Right lobe of liver (tissue), 6 donors: Measurements from ENCODE around the gene LPAR1. TPM values are rescaled to one million over a fixed set of nuclear protein-coding genes. Genes with fewer than 3 reads are reported as not detected.

Experiments used
- ATAC-seq, 4 donors: fragments of 200-7000 bp; cut with Tn5 transposase; one replicate each; pipeline ENCODE4 v1.9.1; 2020; ENCODE audit warnings: mild to moderate bottlenecking in 4 of 4, moderate library complexity in 4 of 4
- DNase-seq, 3 donors: peaks; one replicate each; pipeline ENCODE4 v3.0.0-alpha.2; 2020
- H3K27ac ChIP-seq, 3 donors: fragments of 200-600 bp; one replicate each; pipeline ENCODE4 v1.8.0; 2022
- H3K27me3 ChIP-seq, 2 donors: fragments of 200-600 bp; one replicate each; pipeline ENCODE4 v1.8.0; 2022
- H3K36me3 ChIP-seq, 4 donors: fragments of 200-600 bp; sonication (generic) in 1 of 4; one replicate each; pipeline versions ENCODE4 v1.5.1 to v1.8.0; 2017 to 2022; ENCODE audit warnings: control low read depth in 1 of 4
- H3K4me1 ChIP-seq, 4 donors: fragments of 200-600 bp; sonication (generic) in 1 of 4; one replicate each; pipeline versions ENCODE4 v1.5.1 to v1.8.0; 2017 to 2022; ENCODE audit warnings: control low read depth in 1 of 4
- H3K4me3 ChIP-seq, 3 donors: fragments of 200-600 bp; one replicate each; pipeline ENCODE4 v1.8.0; 2022
- H3K9me3 ChIP-seq, 4 donors: fragments of 200-600 bp; sonication (generic) in 1 of 4; one replicate each; pipeline versions ENCODE4 v1.5.1 to v1.8.0; 2017 to 2022; ENCODE audit warnings: control low read depth in 1 of 4
- CTCF ChIP-seq, 4 donors: fragments of 200-600 bp in 3 of 4; fragments of 450-650 bp in 1 of 4; IDR thresholded peaks; one replicate each; pipeline versions ENCODE4 v1.5.1 to v1.8.0; 2016 to 2022; ENCODE audit warnings: antibody characterized with exemption in 4 of 4, mild to moderate bottlenecking in 2 of 4
- POLR2A ChIP-seq: fragments of 450-650 bp; IDR thresholded peaks from one replicate; pipeline ENCODE4 v1.6.1; 2017; ENCODE audit warnings: antibody characterized with exemption, mild to moderate bottlenecking
- WGBS: methylation state at CpG from one replicate; pipeline ENCODE4 v1.1.6; 2018; ENCODE audit warnings: low coverage, low lambda C conversion rate; ENCODE audit not compliant: insufficient coverage; ENCODE audit errors: missing lambda C conversion rate; 5-methylcytosine and 5-hydroxymethylcytosine counted together
- intact Hi-C, 2 donors: fragments of 100-400 bp; cut with DNase I; formaldehyde crosslinking; loops; one replicate each; pipeline versions ENCODE4 v1.11.2 to v1.14.1; 2022
- total RNA-seq, 6 experiments: library from RNA; depleted of rRNA in 2 of 6; stranded (reverse); fragments of >200 nt in 2 of 6; fragmentation: NEBNext Ultra II Directional in 3 of 6; extraction: Animal tissue kit (Norgen Biotek cat#: 25700) in 3 of 6; gene quantifications; one replicate each; pipeline versions ENCODE4 v1.1.0 to v1.2.4, GENCODE V29; 2016 to 2023
- donor health status: DM: no; HTN: yes; CAD: no.
- donor health status: DM: no; HTN: no; CAD: no.
- donor health status: DM: no; HTN: no; CAD: no.
- donor health status: DM: no; HTN: yes; CAD: no.
- donor health status: DM: no; HTN: yes; CAD: no.

LPAR1 gene
- total RNA-seq, 6 experiments from 2014 or later, result 0.66 to 1.6 (median 1.2) TPM

DNA sequence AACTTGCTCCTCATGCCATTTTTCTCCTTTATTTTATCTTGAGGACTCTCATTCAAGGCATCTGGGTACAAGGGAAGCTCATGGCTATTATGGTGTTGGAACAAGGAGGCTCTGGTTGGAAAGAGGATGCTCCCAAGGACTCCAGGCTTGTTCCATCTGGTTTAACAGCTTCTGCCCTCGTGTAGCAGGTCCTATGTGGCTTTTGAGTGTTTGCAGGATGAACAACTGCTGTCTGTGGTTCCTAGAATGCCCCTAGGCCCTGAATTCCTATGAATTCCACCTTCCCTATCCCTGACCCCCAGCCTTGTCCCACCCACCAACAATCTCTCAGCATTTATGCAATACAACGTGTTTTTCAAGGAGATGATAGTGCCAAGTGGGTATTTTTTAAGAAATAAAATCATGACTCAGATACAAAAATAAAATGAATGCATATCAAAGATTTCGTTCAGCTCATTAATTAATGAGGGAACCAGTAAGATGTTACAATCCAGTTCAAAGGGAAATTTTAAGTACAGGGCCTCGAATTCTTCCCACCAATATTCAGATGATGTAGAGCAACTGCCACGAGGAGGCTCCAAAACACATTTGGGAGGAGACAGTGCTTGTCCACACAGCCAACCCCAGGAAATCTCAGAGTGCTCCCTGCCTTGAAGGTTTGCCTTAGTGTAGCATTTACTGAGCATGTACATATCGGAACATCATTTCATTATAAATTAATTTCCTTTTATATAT, 187.7 kb downstream of the LPAR1 start:
- Histone ChIP-seq H3K4me3 (no peak overlapping the region), H3K4me1 (no peaks in the 10 kb centered on the region), H3K27ac (no peak overlapping the region), H3K36me3 (no peaks in the 10 kb centered on the region), H3K27me3 (no peaks in the 10 kb centered on the region), H3K9me3 (no peaks in the 10 kb centered on the region)
- ATAC-seq (no peak), DNase-seq (no peak)
- WGBS, result 44% methylated on average over 5 of the region's 6 CpGs
- intact Hi-C loops, result no loop called here
- TF ChIP-seq CTCF (IDR thresholded peaks at IDR 0.05), result no peak

DNA sequence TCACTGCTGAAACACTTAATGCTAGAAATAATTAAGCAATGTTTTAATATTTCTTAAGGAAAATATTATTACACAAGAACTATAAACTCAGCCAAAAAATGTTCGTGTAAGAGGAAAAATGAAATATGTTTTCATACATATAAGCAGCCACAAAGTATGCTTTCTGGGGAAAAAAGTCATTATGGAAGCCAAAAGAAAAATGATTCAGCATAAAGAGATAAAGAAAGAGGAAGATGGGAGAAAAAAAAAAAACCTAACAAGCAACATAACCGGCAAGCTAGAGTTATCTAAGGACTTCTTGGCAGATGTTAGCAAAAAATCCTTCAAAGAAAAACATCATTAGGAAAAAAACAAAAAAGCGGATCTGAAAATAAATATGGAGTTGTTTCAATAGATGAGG, 190.6 kb downstream of the LPAR1 start:
- TF ChIP-seq CTCF (IDR thresholded peaks at IDR 0.05), result no peak
- TF ChIP-seq POLR2A, result no peak
- no peak for ATAC-seq
- WGBS, result 16% methylated on average over 3 of the region's 3 CpGs

DNA sequence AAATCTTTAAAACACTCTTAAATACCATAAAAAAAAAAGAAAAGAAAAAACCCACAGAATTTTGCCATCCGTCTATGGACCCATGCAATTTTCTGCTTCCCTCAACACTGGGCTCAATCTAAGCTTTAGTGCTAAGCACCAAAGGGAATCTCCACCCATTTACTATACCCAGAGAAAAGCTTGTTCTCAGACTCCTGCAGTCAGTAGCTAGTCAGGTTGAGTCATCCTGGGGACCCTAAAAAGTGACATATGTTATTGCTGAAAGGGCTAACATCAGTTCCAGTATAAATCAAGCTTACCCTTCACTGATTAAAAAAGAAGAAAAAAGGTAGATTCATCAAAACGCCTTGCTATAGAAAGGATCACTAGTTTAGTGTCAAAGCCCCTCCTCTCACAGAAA, 192.1 kb downstream of the LPAR1 start:
- intact Hi-C loops, result no loop called here
- ATAC-seq, result no peak
- no peaks in the 10 kb centered on the region for H3K36me3 ChIP-seq

More for the DNA sequence above, 190.6 kb downstream of the LPAR1 start:
- Histone ChIP-seq H3K9me3 (no peaks in the 10 kb centered on the region), H3K27me3 (no peaks in the 10 kb centered on the region), H3K4me1 (no peaks in the 10 kb centered on the region), H3K36me3 (no peaks in the 10 kb centered on the region), H3K27ac (no peak overlapping the region), H3K4me3 (no peak overlapping the region)
- intact Hi-C loops, result no loop called here
- DNase-seq, result no peak

GRCh38 chr9:110844121-110844520, 194.1 kb downstream of the LPAR1 start:
- intact Hi-C loops, result no loop called here
- no peaks in the 10 kb centered on the region for H3K4me1 ChIP-seq
- no peaks in the 10 kb centered on the region for H3K36me3 ChIP-seq
- no CpG with 5 or more reads among the region's 1 CpG for WGBS
- no peak overlapping the region for H3K4me3 ChIP-seq
- TF ChIP-seq POLR2A, result no peak
- TF ChIP-seq CTCF (IDR thresholded peaks at IDR 0.05), result no peak
- H3K9me3 ChIP-seq, result no peaks in the 10 kb centered on the region
- ATAC-seq, result no peak
- H3K27me3 ChIP-seq, result no peaks in the 10 kb centered on the region
- H3K27ac ChIP-seq, result no peak overlapping the region
- DNase-seq, result no peak

More for the DNA sequence above, 192.1 kb downstream of the LPAR1 start:
- H3K27me3 ChIP-seq, result no peaks in the 10 kb centered on the region
- no peak for DNase-seq
- H3K27ac ChIP-seq, result no peak overlapping the region
- 56% methylated on average over 2 of the region's 2 CpGs for WGBS
- no peaks in the 10 kb centered on the region for H3K9me3 ChIP-seq
- no peak for TF ChIP-seq POLR2A
- no peak for TF ChIP-seq CTCF (IDR thresholded peaks at IDR 0.05)
- H3K4me1 ChIP-seq, result no peaks in the 10 kb centered on the region
- H3K4me3 ChIP-seq, result no peak overlapping the region
